ENCODE results near the gene SMPD3. TPM values are rescaled to one million over a fixed set of nuclear protein-coding genes. Genes with fewer than 3 reads are reported as not detected.

Gene SMPD3
- total and polyA plus RNA-seq, 9 of the 15 experiments (the other 6 are each of a cell fraction or from before 2014, with no cell fraction given): 0.03 to 1.2 (median 0.18) TPM

DNA sequence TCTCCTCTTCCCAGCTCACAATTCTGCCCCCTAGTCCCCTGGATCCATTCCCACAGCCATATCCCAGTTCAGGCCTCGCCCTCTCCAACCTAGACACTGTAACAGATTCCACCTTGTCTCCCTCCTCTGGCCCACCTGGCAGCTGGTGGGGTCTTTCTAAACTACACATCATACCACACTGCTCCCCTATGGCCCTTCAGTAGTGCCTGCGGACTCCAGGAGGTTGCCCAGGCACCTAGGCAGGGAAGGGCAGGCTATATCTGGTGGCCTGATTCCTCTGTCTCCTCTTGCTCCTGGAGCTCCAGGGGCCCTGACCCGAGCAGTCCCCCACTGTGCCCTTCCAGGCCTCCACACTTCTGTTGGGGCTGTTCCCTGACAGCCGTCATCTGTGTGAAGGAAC is 64.5 kb downstream of the SMPD3 start:
- no peaks in the 10 kb centered on the region for H3K36me3 ChIP-seq (ENCODE audit: control insufficient read depth, insufficient read depth, low read length)
- H3K27me3 ChIP-seq (ENCODE audit: control insufficient read depth in 2 of 2, insufficient read depth in 2 of 2, low read length in 2 of 2): peaks cover 0 to 6% of the 10 kb centered on the region in 2 experiments; a peak in 2 of 5 replicates
- no peak overlapping the region for H3K4me2 ChIP-seq (ENCODE audit: insufficient read depth, low read length)
- no peak overlapping the region for H2AFZ ChIP-seq (ENCODE audit: low read depth, low read length)
- peaks cover 3% of the 10 kb centered on the region for H3K9me1 ChIP-seq (ENCODE audit: control insufficient read depth, insufficient read depth, low read length)
- CTCF ChIA-PET (ENCODE audit: low intra/inter-chr PET ratio): no interaction called here
- POLR2A ChIA-PET: interaction anchor here (0.7 to 1.1 kb wide), 2 partner anchors 14 to 17 kb away, joined by 3 to 4 read pairs; no protein-coding TSS in a partner anchor
- WGBS (ENCODE audit: insufficient coverage, low coverage, missing lambda C conversion rate): 18% methylated on average over 4 of the region's 4 CpGs
- no peak for TF ChIP-seq ZNF583 (CRISPR knock-in tag; IDR thresholded peaks at IDR 0.05)
- TF ChIP-seq ZNF589 (CRISPR knock-in tag; IDR thresholded peaks at IDR 0.05; ENCODE audit: low read depth): no peak
- no peak for TF ChIP-seq LARP7 (IDR thresholded peaks at IDR 0.05)
- TF ChIP-seq SAFB (IDR thresholded peaks at IDR 0.05; ENCODE audit: borderline replicate concordance, low read depth, low read length): no peak
- TF ChIP-seq GABPB1 (CRISPR knock-in tag; IDR thresholded peaks at IDR 0.05): no peak
- TF ChIP-seq, protein P1, sequence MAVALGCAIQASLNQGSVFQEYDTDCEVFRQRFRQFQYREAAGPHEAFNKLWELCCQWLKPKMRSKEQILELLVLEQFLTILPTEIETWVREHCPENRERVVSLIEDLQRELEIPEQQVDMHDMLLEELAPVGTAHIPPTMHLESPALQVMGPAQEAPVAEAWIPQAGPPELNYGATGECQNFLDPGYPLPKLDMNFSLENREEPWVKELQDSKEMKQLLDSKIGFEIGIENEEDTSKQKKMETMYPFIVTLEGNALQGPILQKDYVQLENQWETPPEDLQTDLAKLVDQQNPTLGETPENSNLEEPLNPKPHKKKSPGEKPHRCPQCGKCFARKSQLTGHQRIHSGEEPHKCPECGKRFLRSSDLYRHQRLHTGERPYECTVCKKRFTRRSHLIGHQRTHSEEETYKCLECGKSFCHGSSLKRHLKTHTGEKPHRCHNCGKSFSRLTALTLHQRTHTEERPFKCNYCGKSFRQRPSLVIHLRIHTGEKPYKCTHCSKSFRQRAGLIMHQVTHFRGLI (CRISPR knock-in tag; IDR thresholded peaks at IDR 0.05): no peak
- no peak for TF ChIP-seq GATAD2A (IDR thresholded peaks at IDR 0.05)
- DNase-seq (ENCODE audit: extremely low read depth in 1 of 4, low spot score in 3 of 4) (no peak), ATAC-seq (no peak), FAIRE-seq (no peak)
- intact Hi-C loops (cut with micrococcal nuclease) (no loop called here), in situ Hi-C loops (cut with MboI) (no loop called here)
- H3K79me2 ChIP-seq (ENCODE audit: control insufficient read depth, insufficient read depth, low read length): no peaks in the 10 kb centered on the region
- no TSS peak for BruUV-seq (replicated peaks)
- no peak overlapping the region for H3K9ac ChIP-seq (ENCODE audit: insufficient read depth in 1 of 2, low read depth in 2 of 2, low read length in 2 of 2)
- H3K4me3 ChIP-seq: no peak overlapping the region
- no peak overlapping the region for H3K27ac ChIP-seq (ENCODE audit: extremely low read depth, low read depth, low read length)
- no peaks in the 10 kb centered on the region for H4K20me1 ChIP-seq (replicated peaks; ENCODE audit: control insufficient read depth, insufficient read depth, low read length)
- peaks cover 20 to 22% of the 10 kb centered on the region in 2 experiments for H3K4me1 ChIP-seq (replicated peaks in 1 of 2; ENCODE audit: control insufficient read depth in 2 of 2, insufficient read depth in 2 of 2, low read length in 2 of 2)
- H3K9me3 ChIP-seq (replicated peaks; ENCODE audit: control insufficient read depth, insufficient read depth, low read depth, low read length): no peaks in the 10 kb centered on the region
